AG04449 (cell line): ENCODE measurements around the gene ZIC5.

Experiments used
- CTCF ChIA-PET: fragments of 350-600 bp; formaldehyde crosslinking; extraction: SDS; loops from one replicate; lab custom pipeline; 2021; ENCODE audit warnings: antibody characterized with exemption; lab: Yijun Ruan, JAX
- POLR2A ChIA-PET: fragments of 400-600, 350-600 bp; formaldehyde crosslinking; extraction: SDS; loops from one replicate; lab custom pipeline; 2020; ENCODE audit warnings: antibody characterized with exemption, inconsistent platforms; lab: Yijun Ruan, JAX
- DNase-seq: peaks from one replicate; pipeline ENCODE4 v3.0.0-alpha.2; 2010; ENCODE audit warnings: low read depth, low spot score
- H3K4me3 ChIP-seq: 2 replicates; pipeline ENCODE4 v1.5.1; 2011; ENCODE audit warnings: low read depth, mild to moderate bottlenecking, control low read depth, low read length
- CTCF ChIP-seq: IDR thresholded peaks from one replicate; pipeline ENCODE4 v1.5.1; 2011; ENCODE audit warnings: mild to moderate bottlenecking, moderate library complexity, low read length, control low read depth, inconsistent platforms; ENCODE audit not compliant: insufficient read depth; ENCODE audit errors: missing control alignments

The ZIC5 gene

DNA sequence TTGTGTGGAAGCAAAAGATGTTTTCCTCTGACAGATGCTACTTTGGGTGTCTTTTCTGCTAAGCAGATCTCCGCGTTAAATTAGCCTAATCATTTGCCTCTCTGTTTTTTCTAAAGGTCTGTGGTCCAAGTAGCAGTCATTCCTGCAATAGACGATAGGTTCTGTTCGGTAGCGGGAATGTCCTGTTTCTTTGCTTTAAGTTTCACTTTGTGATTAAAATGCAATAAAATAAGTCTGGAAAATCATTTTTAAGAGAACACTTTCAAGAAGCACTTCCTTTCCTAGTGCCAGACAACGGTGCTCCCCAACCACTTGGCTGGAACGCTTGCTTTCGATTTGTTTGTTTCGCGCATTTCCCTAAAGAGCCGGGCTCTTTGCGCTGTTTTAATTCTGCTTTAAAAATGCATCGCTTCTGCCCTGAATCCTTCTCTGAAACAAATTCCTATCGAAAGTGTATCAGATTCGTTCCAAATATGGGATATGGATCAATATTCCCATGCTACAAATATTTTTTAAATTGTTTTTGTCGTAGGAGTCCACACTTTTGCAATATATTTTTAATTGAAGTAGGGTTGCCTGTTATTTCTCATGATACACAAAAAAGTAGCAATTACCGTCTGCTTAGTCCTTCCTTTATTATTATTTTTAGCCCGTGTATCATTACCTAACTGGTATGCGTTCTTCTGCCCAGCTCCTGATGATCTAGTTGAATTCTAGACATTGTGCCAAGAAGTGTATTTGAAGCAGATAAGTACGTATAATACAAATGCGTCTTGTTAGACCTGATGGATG is 24.2 kb upstream of the ZIC5 start:
- TF ChIP-seq CTCF = no peak
- no peak for DNase-seq
- CTCF ChIA-PET = interaction anchor here (1.3 kb wide), 1 partner anchor 11 kb away, joined by 4 read pairs; no protein-coding TSS in a partner anchor
- POLR2A ChIA-PET = no interaction called here
- H3K4me3 ChIP-seq = no peak overlapping the region

DNA sequence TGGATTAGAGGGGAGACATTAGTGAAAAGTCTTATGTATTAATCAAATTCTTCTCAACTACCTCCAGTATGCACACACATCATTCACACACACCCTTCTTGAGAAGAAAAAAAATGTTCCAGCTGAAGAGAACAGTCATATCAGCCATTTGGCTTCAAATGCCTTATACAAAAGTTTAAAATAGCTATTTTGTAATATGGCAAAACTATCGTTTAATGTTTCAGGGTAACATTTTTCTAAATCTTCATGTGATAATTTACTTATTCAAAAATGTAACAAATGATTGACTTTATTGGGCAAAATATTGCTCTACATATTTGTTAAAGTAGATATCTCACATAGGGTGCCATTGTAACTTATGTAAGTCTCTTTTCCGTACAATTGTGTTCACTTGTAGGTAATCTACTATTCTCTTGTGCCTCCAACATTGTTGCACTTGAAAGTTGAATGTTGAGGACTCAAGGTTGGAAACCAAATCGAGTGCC is 23.6 kb upstream of the ZIC5 start:
- CTCF ChIA-PET = no interaction called here
- TF ChIP-seq CTCF = no peak
- POLR2A ChIA-PET = no interaction called here
- no peak for DNase-seq
- H3K4me3 ChIP-seq = no peak overlapping the region

DNA sequence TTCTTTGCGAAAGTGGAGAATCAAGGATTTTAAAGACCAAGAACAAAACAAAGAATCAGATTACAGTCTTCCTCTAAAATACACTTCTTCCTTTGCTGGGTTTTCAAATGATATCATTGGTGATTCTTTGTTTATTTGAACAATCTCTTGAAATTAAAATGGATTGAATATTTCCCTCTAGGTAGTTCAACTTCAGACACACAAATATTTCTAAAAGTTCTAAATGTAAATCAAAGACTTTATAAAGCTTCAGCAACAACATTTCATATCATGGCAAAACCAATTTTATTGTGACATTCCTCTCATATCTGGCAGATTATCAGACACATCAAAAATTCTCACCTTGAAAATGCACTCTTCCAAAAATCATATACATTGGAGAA is 23.1 kb upstream of the ZIC5 start:
- ChIA-PET POLR2A (no interaction called here), CTCF (no interaction called here)
- TF ChIP-seq CTCF = no peak
- H3K4me3 ChIP-seq = no peak overlapping the region
- DNase-seq = no peak

DNA sequence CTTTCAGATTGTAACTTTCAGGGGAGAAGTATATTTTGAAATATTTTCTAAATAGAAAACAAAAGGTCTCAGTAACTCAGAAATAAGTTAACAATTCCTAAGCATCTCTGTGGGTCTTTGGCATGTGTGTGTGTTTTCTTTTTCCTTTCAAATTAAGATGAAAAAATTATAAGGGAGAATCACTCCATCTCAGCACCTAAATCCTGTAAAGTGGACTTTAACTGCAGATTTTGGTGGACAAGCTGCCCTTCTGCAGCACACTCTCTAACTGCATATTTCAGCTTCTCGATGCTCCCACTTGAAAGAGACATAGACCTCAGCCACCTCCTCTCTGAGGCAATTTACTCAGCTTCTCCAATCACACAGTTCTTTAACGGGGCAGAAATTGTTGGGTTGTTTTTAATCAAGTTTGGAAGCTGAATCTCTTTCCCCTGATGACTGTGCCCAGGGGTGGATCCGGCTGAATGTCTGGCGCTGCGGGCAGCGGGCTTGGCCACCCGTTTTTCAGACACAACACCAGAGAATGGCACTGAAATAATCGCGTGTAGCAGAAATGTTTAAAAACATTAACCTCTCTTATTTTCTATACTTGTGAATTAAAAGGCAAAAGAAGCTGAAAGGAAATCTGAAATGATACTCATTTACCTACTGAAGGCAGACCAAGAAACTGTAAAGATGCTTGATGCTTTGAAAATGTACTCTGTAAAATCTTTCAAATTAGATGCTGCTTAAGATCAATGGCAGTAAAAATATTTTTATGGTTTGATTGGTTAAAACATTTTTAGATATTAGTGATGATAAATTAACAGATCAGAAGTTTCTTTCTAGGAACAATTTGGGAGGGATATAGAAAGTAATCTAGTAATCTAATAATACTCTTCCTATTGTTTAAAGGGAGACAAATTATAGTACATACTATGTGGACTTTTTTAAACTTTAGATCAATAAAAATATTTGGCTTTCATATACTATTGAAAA is 22.4 kb upstream of the ZIC5 start:
- ChIA-PET POLR2A (no interaction called here), CTCF (interaction anchor here (0.7 kb wide), 1 partner anchor 242 kb away, joined by 3 read pairs; no protein-coding TSS in a partner anchor)
- H3K4me3 ChIP-seq = no peak overlapping the region
- TF ChIP-seq CTCF = no peak
- DNase-seq = no peak

GRCh38 chr13:99992949-99993351 is 21.4 kb upstream of the ZIC5 start:
- no peak for DNase-seq
- ChIA-PET POLR2A (no interaction called here), CTCF (no interaction called here)
- TF ChIP-seq CTCF = no peak
- no peak overlapping the region for H3K4me3 ChIP-seq
